Nucleus accumbens (tissue), 56 donors: ENCODE measurements around the gene PHF21A.

ENCODE experiments used
- DNase-seq, 56 donors: peaks; one replicate each; lab custom pipeline; 2025; lab: John Stamatoyannopoulos, UW

PHF21A gene

DNA sequence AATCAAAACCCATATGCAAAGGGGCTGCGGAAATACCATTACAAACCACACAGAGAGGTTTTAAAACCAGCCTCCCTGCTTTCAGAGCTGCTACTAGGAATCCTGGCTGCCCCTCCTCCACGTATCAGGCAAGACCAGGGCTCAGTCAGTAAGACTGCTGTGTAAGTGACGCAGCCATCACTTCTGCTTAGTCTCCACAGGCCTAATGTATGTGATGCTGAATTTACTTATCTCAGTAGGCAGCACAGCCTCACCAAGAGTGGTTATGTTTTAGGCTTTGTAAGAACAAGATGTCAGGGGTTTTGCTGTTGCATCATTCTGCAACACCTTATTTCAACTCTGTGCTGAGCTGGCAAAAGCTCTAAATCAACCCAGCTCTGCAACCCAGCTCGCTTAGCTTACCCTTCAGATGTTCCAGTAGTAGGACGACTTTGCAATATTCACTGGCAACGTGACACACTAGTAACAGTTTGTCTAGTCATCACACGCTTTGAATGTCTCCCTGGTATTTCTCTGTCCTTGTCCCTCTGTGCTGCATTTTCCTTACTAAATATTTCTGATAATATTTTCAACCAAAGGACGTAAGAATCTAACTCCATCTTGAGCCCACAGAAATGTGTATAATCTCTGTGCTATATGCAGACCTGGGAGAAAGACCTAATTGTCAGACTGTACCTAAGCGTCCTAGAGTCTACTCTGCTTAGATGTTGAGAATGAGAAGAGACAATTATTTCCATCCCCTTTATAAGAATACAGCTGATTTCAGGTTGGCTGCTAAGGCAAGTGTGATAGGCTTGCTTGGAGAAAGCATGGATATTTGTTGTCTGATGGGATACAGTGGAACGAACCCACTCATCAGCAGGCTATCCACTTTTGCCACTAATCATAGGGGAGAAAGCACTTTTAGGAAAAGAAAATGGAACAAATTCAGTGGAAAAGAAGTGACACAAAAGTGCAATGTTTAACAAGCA lies 126.6 kb downstream of the PHF21A start:
- DNase-seq: peak in 8 of 56 donors; percentile 18 to 38 (median 34)

GRCh38 chr11:45993531-45994001 lies 127.7 kb downstream of the PHF21A start:
- peak in 48 of 56 donors; percentile 19 to 85 (median 61) for DNase-seq

DNA sequence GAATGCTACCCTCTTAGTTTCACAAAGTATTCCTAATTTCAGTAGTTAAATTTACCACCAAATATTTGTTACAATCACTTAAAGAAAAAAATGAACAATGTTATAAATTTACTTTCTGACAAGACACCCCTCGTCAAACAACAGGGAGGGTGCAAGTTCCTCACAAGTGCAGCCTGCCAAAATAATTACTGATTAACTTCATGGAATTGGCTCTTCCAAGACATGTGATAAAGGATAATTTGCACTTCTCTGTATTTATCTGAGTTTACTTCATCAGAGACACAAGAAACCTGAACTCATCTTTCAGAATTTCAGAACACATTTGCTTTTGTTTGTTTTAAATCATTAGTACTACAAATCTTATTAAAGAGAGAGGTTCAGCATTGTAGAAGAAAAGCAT lies 132.3 kb downstream of the PHF21A start:
- DNase-seq: no peak

DNA sequence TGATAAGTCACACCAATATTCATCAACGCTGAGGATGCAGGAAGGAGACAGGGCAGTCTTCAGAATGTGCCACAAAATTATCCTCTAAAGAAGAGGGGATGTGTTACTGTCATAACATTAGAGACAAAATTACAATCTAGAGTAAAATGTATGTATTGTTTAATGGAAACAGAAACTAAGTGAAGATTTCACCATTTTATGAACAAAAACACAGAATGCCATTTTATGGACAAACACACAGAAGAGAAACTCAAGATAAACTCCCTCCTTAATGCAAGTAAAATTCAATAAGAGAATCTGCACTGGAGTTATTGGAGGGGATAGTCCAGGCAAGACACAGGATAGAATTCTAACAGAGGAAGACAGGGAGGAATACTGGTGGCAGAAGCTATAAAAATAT lies 136.0 kb downstream of the PHF21A start:
- DNase-seq: no peak

GRCh38 chr11:45984192-45984591 lies 137.1 kb downstream of the PHF21A start:
- peak in 5 of 56 donors; percentile 11 to 20 (median 12) for DNase-seq

DNA sequence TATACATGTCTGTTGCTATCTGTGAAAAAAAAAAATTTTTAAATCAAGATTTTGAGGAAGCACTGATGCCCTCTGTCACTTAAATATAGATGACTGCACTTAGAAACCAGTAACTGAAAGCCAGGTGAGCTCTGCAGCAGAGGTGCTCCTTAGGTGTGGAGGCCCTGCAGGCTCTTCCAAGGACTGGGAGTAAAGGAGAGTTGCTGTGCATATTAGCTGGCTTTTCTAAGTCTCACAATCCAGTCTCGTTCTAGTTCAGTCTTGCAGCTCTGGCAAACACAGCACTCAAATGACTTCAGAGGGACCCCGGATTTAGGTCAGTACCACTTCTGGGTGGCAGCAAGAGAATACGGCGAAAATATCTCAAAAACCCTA lies 137.8 kb downstream of the PHF21A start:
- no peak for DNase-seq

DNA sequence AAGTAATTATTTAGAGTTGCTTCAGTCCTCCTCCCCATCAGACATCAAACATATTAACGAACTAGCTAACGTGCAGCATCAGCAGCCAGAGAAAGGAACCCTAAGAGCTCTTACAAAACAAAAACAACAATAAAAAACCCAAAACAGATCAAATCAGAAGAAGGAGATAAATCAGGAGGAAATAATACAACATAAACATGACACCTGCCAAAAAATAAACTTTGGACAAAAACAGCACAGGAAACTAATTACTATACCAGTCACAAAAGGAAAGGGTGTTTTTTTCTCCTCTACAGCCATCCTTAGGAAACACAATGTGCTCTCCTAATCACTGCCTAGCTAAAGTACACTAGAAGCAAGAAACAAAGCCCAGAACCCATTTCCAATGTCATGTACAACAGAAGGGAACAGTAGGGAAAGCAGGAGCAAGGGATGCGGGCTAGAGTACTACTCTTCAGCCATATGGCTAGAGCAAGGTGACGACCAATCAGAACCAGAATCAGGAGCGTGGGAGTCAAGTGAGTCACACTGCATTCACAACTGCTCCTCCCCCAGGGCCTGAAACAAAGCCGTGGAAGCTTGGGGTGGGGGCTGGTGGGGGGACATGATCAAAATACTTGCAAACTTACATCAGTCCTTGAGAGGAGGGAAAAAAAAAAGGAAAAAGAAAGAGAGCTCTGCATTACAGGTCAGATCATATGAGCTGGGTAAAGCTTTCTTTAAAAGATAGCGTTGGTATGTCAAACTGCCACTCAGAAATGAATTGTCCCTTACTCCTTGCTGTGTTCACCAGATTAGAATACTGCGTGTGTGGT lies 138.4 kb downstream of the PHF21A start:
- DNase-seq: peak in 25 of 56 donors; percentile 12 to 74 (median 31)

DNA sequence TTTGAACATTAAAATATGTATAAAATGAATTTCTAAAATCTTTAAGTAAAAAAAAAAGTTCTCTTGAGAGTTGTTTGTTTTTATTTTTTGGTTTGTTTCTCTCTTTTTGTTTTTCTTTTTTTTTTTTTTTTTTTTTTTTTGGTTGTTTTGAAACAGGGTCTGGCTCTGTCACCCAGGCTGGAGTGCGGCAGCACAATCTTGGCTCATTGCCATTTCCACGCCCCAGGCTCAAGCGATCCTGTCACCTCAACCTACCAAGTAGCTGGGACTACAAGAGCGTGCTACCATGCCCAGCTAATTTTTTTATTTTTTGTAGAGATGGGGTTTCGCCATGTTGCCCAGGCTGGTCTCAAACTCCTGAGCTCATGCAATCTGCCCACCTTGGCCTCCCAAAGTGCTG lies 139.4 kb downstream of the PHF21A start:
- peak in 5 of 56 donors; percentile 3 to 8 (median 4) for DNase-seq

GRCh38 chr11:45974806-45975205 lies 146.4 kb downstream of the PHF21A start:
- DNase-seq: no peak

DNA sequence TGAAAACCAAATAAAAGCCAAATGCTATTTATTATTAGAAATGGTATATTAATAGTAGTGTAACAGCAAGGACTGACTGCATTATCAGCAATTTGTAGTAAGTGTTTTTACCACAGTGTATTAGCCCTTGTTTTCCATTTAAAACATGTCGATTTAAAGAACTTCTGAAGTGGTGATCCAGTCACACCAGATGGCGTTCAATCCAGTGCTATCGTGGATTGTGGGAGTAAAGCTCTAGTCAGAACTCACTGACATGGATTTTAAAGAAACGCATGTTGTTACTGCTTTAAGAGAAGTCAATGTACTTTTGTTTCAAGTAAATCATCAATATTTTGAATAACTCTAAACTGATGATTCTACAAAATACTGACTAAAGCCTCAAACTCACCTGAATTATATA lies 147.7 kb downstream of the PHF21A start:
- DNase-seq: no peak

- no peak for DNase-seq
Observed at GRCh38 chr11:45968901-45969300, 152.4 kb downstream of the PHF21A start.

GRCh38 chr11:45967506-45967905 lies 153.7 kb downstream of the PHF21A start:
- no peak for DNase-seq

DNA sequence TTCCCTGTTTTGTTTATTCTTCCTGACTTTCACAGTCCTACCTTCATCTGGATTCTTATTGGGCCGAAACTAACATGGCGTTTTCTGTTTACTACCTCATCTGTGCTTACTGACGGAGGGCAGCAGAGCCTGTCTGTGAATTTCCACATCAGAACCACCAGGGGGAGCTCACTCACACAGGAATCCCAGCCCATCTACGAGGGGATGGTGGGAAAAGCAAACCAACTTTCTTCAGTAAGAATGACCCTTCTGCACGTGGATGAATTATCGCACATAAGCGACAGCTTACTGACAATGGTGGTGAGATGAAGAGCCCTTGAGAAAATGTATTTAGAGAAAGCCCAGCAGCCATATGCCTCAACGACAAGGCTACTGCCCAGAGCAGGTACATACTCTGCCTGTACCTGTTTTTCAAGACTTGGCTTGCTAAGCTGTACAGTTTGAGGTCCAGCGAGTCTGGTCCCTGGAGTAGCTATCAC lies 156.3 kb downstream of the PHF21A start:
- DNase-seq: peak in 47 of 56 donors; percentile 6 to 74 (median 32)

- no peak for DNase-seq
Observed at GRCh38 chr11:45961751-45962240, 159.5 kb downstream of the PHF21A start.

DNA sequence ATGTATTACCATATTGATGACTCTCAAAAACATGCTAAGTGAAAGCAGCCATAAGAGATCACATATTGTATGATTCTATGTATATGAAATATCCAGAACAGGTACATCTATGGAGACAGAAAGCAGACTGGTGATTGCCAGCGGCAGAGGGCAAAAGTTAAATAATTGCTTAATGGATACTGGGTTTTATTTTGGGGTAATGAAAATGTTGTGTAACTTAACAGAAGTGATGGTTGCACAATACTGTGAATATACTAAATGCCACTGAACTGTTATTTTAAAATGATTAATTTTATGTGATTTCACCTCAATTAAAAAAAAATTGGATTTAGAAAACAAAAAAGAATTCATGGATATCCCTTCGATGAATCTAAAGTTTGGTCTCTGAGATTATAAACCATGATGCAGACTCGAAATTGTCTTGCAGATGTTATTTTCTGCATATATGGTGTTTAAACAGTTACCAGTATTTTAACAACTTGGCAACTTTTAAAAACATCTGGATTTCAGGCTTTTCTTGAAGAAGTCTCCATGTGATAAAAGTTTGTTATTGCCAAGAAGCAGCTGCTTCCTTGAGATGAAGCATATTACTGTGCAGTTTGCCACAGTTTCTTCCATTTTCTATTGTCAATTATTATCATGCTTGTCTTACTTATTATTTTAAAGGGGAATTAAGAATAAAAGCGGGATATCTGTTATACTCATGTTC lies 160.7 kb downstream of the PHF21A start:
- DNase-seq: no peak

DNA sequence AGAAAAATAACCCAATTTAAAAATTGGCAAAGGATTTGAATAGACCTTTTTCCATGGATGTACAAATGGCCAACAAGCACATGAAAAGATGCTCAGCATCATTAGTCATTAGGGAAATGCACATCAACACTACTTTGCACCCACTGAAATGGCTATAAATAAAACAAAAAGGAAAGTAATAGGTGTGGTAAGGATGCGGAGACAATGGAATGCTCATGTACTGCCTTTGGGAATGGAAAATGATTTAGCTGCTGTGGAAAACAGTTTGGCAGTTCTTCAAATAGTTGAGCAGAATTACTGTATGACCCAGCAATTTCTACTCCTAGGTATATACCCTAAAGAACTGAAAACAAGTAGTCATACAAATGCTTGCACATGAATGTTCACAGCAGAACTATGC lies 161.4 kb downstream of the PHF21A start:
- no peak for DNase-seq

GRCh38 chr11:45949992-45950407 lies 171.3 kb downstream of the PHF21A start:
- peak in 6 of 56 donors; percentile 4 to 28 (median 14) for DNase-seq

DNA sequence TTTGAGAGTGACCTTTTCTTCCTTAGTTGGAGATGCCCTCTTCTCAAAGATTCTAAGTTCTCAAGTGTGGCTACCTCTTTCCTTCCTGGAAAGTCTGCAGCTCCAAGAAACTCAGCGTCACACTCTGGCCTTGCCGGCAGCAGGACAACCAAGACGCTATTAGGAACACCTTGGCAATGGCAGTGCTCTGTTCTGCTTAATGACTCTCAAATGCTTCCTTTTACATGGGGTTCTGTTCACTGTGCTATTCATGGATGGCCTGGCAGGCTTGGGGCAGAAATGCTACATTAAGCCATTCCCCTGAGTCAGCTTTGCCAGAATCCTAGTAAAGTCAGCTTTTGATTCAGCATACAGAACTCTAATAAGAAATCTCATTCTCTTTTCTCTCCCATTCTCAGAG lies 172.9 kb downstream of the PHF21A start:
- DNase-seq: peak in 19 of 56 donors; percentile 8 to 78 (median 28)

GRCh38 chr11:45947885-45948284 lies 173.4 kb downstream of the PHF21A start:
- DNase-seq: no peak

DNA sequence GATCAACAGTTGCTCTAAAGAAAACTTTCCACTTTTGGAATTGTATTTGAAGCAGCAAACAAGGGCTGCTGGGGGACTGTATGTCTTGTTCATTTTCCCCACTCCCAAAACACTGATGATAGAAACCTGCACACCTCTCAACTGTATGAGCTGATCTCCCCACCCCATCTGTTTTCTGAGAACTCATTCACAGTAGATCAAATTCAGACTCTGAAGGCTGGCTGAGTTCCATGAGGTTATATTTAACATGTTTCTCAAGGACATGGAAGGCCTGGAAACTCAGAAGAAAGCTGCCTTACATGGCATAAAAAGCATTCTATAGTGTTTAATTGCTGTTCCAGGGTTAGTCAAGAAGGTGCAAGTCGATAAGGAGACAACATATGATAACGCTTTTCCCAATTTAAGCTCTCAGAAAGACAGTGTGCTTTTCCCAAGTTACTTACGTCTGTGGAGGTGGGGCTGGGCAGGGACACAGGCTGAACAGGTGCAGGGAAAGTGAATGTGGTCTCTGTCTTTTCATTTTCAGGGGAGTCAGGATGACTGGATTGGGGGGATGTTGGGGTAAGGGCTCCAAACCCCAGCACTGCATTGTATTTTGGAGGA lies 175.8 kb downstream of the PHF21A start:
- no peak for DNase-seq
